Gastrocnemius medialis (tissue), 4 donors: ENCODE results near the gene CREBL2.

Experiments used
- CTCF ChIP-seq, 5 experiments: fragments of 450-650 bp in 3 of 5; fragments of 200-600 bp in 2 of 5; sonication (generic) in 2 of 5; IDR thresholded peaks in 4 of 5; conservative IDR thresholded peaks in 1 of 5; 1 replicate in 4 of 5; 2 replicates in 1 of 5; pipeline ENCODE4 v1.5.1; 2016 to 2019; ENCODE audit warnings: antibody characterized with exemption in 5 of 5, mild to moderate bottlenecking in 3 of 5, moderate library complexity in 3 of 5
- POLR2A ChIP-seq, 2 donors: fragments of 450-650 bp; IDR thresholded peaks; one replicate each; pipeline ENCODE4 v1.6.1; 2017; ENCODE audit warnings: antibody characterized with exemption in 2 of 2, mild to moderate bottlenecking in 2 of 2, moderate library complexity in 2 of 2

- no peak for TF ChIP-seq POLR2A (IDR thresholded peaks at IDR 0.05)
- no peak for TF ChIP-seq CTCF (IDR thresholded peaks at IDR 0.05 in 4 of 5, conservative IDR thresholded peaks at IDR 0.05 in 1 of 5)
Observed at GRCh38 chr12:12608557-12608957, 3.1 kb upstream of the CREBL2 start.
